Measurements from ENCODE around the gene MAGOHB.
"Not testable (repeated sequence)": the region's sequence is repeated elsewhere in the genome, so short reads cannot be mapped to it uniquely, and the experiment has no call there.

Gene MAGOHB

DNA sequence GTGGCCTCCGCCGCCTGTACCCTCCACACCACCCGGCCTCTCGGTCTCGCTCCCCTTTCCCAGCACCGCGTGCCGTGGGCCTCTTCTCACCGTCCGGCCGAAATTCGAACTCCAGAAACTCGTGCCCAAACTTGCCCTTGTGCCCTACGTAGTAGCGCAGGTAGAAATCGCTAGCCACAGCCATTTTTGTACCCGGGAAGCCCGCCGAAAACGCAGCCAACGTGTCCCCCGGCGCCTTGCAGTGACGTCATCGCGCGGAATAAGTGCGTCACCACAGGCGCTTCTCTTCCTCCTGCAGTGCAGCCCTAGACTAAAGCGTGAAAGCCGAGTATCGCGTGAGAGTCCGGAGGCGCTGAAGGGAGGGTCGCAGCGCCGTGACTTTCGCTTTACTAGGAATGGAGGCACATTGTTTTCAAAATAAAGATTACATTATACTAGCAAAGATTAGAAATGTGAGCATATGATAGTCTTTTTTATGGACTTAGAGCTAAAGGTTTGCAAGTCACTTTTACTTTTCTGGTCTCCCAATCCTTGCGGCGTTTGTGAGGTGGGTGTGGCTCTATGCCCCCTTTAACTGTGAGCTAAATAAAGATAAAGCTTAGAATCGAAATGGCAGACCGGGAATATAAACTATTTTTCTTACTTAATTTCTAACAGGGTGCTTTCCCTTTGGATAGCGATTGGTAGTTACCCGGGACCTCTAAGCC, at the start of gene MAGOHB:
MAGOHB (minus strand) TSS at position 261 of the 707 bp plus-strand sequence; CDS start at position 184, 77 bp downstream.
- DNase-seq (ENCODE audit: low read depth in 2 of 2), result peak; percentile 99

DNA sequence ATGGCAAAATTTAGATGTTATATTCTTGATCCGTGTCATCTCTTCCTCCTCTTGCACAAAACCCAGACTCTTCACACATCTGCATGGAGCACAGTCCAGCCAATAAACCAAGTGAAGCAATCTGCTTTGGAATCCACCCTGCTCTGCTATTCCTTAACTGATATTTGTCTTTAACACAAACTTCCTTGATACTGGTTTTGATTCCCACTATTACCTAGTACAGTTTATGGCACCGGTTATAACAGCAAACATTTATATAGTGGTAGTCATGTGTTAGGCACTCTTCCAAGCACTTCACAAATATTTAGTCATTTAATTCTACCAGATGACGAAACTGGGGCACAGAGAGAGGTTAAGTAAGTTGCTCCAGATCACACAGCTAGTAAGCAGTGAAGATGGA, 47.9 kb upstream of the MAGOHB start:
- DNase-seq (ENCODE audit: low read depth in 2 of 2), result no peak

DNA sequence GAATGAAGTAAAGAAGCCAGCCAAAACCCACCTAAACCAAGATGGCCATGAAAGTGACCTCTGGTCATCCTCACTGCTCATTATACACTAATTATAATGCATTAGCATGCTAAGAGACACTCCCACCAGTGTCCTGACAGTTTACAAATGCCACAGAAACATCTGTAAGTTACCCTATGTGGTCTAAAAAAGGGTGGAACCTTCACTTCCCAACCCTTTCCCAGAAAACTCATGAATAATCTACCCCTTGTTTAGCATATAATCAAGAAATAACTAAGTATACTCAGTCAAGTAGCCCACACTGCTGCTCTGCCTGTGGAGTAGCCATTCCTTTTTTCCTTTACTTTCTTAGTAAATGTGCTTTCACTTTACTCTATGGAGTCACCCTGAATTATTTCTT, 40.6 kb upstream of the MAGOHB start:
- no peak for DNase-seq (ENCODE audit: low read depth in 2 of 2)

DNA sequence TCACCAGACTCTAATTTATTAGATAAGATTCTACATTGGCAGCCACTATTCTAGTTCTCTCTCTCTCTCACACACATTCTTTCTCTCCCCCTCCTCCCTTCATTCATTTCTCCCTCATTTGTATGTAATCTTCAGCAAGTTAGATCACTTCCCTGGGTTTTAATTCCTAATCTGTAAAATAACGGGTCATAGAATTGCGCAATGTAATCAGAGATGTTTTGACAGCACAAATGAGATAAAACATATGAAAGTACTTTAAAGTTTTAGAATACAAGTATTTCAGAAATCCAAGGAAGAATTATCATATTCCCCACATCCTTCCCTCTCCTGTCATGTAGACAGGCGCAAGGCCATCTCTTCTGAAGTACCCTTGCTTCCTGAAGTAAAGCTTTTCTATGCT, 38.8 kb upstream of the MAGOHB start:
- DNase-seq (ENCODE audit: low read depth in 2 of 2), result no peak

DNA sequence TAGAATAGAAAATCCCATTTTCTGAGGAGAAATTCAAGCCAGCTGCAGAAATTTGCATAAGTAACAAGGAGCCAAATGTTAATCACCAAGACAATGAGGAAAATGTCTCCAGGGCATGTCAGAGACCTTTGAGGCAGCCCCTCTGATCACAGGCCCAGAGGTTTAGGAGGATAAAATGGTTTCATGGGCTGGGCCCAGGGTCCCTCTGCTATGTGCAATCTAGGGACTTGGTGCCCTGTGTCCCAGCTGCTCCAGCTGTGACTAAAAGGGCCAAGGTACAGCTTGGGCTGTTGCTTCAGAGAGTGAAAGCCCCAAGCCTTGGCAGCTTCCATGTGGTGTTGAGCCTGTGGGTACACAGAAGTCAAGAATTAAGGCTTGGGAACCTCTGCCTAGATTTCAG, 33.2 kb upstream of the MAGOHB start:
- DNase-seq (ENCODE audit: low read depth in 2 of 2), result not testable (repeated sequence)

DNA sequence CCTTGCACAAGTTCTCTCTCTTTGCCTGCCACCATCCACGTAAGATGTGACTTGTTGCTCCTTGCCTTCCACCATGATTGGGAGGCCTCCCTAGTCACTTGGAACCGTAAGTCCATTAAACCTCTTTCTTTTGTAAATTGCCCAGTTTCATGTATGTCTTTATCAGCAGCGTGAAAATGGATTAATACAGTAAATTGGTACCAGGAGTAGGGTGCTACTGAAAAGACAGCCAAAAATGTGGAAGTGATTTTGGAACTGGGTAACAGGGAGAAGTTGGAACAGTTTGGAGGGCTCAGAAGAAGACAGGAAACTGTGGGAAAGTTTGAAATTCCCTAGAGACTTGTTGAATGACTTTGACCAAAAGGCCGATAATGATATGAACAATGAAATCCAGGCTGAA, 32.5 kb upstream of the MAGOHB start:
- DNase-seq (ENCODE audit: low read depth in 2 of 2), result no peak

DNA sequence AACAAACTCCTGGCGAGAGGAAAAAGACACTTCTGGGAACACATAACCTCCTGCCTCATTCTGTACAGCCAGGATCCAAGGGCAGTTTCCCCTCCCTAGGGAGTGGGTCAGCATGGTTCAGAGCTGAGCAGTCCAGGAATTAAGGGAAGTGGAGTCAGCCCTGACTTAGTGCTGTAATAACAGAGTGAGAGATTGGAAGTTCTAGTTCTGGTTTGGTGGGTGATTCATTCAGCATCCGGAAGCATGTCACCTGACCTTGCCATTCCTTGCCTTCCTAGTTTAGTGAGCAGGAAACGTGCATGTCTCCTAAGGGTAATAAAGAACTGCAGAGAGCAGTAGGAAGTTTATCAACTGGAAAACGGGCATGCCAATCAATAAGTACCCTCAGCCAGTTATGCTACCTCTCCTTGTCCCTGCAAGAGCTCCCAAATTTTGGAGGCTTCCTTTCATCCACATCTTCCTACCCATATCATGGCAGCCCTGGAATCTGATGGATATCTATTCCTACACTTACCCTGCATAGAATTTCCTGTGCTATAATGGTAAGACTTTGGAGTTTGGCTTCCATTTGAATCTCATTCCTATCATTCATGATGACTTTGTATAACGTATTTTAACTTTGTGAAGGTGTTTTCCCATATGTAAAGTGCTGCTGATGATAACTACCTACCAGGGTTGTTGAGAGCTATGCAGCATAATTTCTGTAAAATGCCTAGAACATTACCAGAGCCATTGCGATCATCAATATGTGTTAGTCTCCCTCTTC, 28.5 kb upstream of the MAGOHB start:
- DNase-seq (ENCODE audit: low read depth in 2 of 2), result no peak

DNA sequence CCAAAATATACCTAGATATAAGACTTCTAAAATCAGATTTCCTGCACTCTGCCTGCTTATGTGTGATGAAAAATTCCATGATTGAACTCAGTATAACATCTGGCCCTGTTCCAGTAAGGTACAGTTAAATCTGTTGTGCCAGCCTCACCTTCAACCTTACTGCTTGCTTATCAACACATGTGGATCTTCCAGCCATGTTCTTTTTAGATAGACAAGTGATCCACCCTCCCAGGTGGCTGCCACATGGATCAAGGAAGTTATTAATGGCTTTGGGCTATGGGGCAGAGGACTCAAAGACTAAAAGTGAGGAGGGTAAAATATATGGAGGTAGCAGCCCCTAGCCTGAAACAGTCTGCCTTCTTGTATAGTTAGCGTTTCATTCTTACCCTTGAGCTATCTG, 25.3 kb upstream of the MAGOHB start:
- no peak for DNase-seq (ENCODE audit: low read depth in 2 of 2)

DNA sequence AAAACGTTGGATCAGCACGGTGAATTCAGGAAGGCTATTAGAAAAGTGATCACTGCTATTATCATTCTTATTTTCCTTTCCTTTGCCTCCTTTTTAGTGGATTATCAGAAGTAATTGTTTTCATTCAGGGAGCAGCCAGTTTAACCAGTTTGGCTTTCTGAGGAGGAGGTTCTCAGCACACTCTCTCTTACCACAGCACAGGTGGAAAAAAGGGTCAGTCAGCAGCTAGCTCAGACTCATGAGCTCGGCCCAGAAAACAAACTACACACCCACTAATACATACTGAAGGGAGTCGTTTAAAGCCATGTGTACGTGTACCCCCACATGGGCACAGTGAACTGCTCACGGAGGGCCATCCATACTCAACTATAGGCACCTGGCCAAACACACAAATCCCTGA, 23.2 kb upstream of the MAGOHB start:
- no peak for DNase-seq (ENCODE audit: low read depth in 2 of 2)

DNA sequence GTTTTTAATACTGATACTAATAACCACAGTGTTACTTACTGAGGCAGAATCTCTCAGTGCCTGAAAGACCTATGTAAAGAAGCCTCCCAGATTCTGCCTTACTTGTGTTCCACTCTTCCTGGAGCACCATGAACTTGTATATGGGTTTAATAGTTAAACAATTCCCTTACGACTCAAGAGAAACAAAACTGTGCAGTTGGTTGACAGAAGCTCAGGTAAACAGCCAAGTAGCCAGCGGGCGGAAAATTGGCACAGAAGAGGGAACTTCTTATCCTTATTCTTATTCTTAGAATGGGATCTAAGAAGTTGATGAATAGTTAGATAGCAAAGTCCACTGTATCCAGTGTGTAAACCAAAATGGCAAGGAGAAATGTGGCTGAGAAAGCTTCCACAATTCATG, 22.7 kb upstream of the MAGOHB start:
- no peak for DNase-seq (ENCODE audit: low read depth in 2 of 2)

DNA sequence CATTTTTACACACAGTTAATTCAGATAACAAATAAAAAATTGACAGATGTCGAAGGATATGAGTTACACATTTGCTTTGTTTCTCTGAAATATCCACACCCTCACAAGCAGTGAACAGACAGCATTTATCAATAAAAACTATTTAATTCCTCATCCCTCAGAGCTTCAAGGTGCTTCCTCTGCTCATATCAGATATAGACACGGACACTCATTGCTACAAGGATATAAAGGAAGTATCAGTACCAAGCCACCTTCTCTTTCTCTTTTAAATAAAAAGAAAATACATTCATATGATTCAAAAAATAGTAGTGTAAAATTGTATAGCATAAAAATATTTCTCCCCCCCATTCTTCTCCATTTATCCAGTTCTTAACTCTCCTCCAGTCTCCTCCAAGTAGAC, 21.9 kb upstream of the MAGOHB start:
- no peak for DNase-seq (ENCODE audit: low read depth in 2 of 2)

DNA sequence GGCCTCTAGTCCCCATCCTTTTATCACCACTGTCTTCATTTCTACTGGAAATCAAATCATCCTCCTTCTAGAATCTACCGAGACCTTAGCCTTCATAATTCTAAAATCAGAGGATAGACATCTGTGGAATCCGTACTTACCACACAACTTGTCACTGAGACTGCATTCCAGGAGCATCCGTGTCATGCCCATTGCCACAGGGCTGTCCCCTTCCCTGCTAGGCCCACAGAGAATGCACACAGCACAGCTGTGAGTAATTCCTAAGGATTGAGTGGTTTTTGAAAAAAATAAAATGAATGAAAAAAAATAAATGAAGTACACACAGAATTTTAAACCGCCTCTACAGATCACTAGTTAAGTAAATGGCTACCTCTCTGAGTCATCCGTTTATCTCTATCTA, 21.0 kb upstream of the MAGOHB start:
- no peak for DNase-seq (ENCODE audit: low read depth in 2 of 2)

DNA sequence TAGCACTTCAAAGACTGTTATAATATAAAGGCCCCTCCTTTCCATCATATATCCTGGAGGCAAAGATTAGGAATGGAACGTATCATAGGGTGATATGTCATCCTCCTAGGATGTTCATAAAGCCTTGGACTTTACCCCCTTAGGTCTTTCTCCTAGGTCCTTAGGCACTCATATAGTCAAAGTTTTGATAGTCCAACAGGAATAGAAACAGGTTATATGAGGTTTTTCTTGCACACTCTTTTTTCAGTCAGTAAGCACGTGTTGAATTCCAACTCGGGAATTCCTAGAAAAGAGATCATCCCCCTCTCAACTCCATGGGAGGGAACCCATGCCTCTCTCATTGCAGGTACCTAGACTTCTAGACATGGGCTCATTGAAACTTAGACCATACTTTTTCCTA, 20.1 kb upstream of the MAGOHB start:
- no peak for DNase-seq (ENCODE audit: low read depth in 2 of 2)

DNA sequence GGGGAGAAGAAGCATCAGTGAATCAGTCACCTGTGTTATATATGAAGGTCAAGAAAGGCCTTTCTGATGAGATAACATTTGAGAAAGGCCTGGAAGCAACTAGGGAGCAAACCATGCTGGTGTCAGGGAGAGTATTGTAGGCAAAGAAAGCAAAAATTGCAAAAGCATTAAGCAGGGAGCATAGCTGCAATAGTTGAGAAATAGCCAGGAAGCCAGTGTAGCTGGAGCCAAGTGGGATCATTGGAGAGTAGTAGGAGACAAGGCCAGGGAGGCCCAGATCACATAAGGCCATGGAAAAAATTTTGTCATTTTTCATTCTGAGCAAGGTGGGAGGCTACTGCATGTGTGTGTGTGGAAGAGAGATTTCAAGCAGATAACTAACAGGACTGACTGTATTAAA, 18.8 kb upstream of the MAGOHB start:
- DNase-seq (ENCODE audit: low read depth in 2 of 2), result no peak

DNA sequence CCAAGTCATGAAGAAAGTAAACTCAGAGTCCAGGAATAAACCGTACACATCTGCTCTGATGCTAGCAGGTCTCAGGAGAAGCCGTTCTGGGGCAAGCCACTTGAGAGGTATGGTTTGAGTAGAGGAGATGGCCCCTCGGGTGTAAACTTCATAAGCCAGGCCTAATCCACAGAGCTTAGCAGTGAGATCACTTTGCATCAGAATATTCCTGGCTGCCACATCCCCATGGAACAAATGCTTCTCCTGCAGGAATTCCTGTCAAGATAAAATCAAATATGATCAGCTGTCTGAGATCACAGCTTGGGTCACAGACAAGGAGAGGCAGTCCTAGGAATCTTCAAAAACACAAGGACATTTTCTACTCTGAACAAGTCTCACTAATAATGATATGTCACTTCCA, 11.2 kb upstream of the MAGOHB start:
- DNase-seq (ENCODE audit: low read depth in 2 of 2), result no peak

DNA sequence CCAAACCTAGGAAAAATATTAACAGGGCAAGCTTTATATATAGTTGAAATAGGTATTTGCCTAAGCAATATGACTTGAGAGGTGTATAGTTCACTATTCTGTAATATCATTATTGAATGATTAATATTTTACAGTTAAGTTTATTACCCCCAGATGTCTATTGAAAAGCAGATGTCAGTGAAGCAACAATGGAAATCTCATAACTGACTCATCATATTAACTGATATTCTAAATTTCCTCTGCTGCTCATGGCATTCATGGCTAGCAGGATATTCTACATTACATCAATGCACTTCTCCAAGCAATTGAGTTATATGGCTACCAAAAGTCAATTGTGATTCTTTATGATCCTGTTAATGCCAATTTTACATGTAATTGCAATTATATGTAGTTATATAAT, 9.7 kb upstream of the MAGOHB start:
- no peak for DNase-seq (ENCODE audit: low read depth in 2 of 2)

DNA sequence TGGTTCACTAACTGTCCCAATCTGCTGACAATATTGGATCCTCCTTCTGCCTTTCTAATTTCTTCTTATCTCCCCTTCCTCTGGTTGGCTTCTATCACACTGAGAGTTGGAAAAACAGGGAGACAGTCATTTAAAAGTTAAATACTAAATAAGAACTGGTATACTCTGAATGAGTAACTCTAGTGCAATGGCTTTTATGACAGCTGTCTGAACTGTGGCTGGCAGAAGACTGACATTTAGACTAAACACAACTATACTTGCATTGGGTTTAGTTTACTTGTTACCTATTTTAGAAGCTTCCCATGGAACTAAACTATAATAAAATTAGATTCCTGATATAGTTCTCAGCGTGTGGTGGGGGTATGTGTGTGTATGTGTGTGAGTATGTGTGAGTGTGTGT, 7.9 kb upstream of the MAGOHB start:
- no peak for DNase-seq (ENCODE audit: low read depth in 2 of 2)

DNA sequence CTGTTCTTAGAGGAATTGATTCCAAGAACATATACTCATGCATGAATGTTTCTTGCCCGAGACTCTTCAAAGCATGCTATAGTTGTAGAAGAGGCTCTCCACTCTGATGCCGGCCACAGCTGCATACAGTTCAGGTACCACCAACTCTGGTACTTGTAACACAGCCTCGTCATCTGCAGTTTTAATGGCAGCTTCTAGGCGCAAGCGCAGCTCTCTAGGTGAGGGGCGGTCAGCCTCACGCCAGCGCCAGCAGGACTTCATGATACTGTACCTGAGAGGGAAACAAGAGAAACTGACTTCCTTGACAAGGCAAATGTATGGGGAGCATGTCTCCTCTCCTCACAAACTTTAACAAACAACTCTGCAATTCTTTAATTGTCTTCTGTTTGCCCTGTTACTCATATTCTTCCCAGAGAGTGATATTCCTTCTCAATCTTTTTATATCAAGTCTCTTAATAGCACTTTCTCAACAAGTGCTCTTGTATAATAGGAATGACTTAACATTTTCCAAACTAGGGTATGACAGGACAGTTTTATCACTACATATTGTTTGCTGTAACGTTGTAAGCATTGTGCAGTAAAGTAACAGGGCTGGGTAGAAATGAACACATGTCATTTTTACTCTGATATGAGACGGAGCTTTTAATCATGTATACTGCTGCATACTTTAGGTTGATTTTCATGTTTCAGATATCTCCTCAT, 6.8 kb upstream of the MAGOHB start:
- DNase-seq (ENCODE audit: low read depth in 2 of 2), result no peak

DNA sequence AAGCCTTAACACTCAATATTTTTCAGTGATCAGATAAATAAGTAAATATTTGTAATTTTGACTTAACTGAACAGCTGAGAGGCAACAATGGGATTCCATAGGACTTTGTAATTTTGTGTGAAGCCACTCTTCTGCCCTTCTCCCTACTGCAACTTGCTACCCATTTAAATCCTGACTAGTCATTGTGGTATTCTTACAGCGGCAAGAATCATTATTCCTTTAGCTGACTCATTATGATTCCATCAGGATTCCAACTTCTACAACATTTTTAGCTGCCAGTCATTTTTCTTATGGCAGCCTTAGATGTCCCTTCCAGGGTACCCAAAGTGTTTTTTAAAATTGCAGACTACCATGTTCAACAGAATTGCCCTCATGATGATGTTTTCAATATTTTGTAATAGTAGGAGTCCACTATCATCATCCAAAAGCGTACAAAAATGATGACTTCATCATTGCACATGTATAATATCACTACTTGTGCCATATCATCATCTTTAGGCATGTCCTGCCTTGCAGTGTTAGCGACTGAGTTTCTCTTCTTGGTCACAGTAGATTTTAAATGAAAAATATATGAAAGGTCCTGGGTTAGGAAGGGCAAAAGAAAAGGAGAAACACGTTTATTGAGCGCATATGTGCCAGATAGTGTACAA, 5.1 kb upstream of the MAGOHB start:
- DNase-seq (ENCODE audit: low read depth in 2 of 2), result no peak

DNA sequence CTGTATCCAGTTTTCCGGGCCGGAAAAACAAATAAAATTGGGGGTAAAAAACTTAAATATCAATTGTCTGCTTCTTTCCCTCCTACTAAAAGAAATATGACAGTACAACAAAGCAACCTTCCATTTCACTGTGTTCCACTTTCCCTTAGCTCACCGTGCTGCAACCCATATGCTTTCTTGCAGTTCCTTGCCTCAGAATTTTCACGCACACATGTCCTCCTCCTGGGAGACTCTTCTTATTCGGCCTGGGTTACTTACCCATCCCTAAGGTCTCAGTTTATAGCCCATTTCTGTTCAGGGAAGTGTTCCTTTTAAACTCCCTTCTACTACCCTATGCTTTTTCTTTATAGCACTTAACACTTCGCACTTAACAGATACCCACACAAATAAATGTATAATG, 4.5 kb upstream of the MAGOHB start:
- no peak for DNase-seq (ENCODE audit: low read depth in 2 of 2)

DNA sequence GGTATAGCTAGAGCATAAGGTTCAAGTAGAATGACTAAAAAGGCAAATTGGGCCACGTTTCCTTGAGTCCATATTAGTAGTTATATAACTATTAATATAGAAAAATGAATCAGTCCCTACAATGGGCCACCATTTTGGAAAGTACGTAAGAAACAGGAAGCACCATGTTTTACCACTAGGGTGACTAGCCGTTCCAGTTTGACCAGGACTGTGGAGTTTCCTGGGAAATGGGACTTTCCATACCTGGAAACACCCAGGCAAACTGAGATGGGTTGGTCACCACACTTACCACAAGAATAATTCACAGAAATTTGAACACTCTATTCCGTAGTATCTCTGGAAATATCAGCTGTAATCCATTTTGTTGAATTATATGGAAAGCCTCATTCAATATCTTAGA, 2.1 kb upstream of the MAGOHB start:
- DNase-seq (ENCODE audit: low read depth in 2 of 2), result no peak

DNA sequence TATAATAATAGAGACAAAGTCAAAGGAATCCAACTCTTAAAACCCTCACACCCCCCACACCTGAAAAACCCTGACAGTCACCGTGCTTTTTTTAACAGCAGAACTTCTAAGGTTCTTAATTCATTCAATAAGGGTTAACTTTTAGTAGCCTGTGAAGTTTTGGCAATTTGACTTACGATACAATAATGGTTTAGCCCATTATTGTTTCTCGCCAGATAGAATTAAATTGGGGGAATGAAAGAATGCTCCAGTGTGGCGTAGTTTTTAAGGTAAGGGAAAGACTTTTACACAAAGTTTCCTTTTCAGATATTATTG, 604 bp upstream of the MAGOHB start:
- no peak for DNase-seq (ENCODE audit: low read depth in 2 of 2)

DNA sequence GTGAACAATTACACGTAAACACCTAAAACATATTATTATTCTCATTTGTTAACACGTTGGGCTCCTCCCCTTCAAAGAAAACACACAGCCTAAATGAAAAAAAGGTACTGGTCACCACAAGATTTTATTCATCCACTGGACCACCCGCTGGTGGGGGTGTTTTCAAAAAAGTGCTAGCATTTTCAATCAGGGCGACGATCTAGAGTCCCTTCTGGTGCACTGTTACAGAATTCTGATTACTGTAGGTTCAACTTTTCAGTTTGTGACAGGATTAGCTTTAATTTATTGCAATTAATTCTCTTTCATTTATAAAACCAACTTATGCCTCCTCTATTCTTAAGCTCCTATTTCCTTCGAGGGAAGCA, 443 bp downstream of the MAGOHB start:
- DNase-seq (ENCODE audit: low read depth in 2 of 2), result no peak
